MM.1S (cell line): ENCODE measurements around the gene MTHFD1.

Experiments
- DNase-seq: peaks from one replicate; pipeline ENCODE4 v3.0.0-alpha.2; 2015
- H2AFZ ChIP-seq: fragments of 300-600 bp; sonication (generic); 2 replicates; pipeline ENCODE4 v1.6.0; 2016; ENCODE audit warnings: antibody characterized with exemption, low read length
- H3F3A ChIP-seq: fragments of 300-600 bp; sonication (generic); 2 replicates; pipeline ENCODE4 v1.6.1; 2016; ENCODE audit warnings: mild to moderate bottlenecking, antibody characterized with exemption, low read length, moderate library complexity, mixed read lengths; ENCODE audit not compliant: insufficient read depth
- H3K27ac ChIP-seq: fragments of 300-600 bp; sonication (generic); 2 replicates; pipeline ENCODE4 v1.5.1; 2016; ENCODE audit warnings: mild to moderate bottlenecking, low read length
- H3K27me3 ChIP-seq: fragments of 300-600 bp; sonication (generic); replicated peaks from 2 replicates; pipeline ENCODE4 v1.6.0; 2016; ENCODE audit warnings: low read length; ENCODE audit not compliant: insufficient read depth
- H3K36me3 ChIP-seq: fragments of 300-600 bp; sonication (generic); replicated peaks from 2 replicates; pipeline ENCODE4 v1.6.1; 2016; ENCODE audit warnings: mild to moderate bottlenecking, low read length, mixed read lengths; ENCODE audit not compliant: insufficient read depth
- H3K4me1 ChIP-seq: fragments of 300-600 bp; sonication (generic); 2 replicates; pipeline ENCODE4 v1.6.1; 2016; ENCODE audit warnings: low read length, mixed read lengths
- H3K4me2 ChIP-seq: fragments of 300-600 bp; sonication (generic); 2 replicates; pipeline ENCODE4 v1.6.0; 2016; ENCODE audit warnings: low read depth, low read length
- H3K4me3 ChIP-seq: fragments of 300-600 bp; sonication (generic); 2 replicates; pipeline ENCODE4 v1.5.1; 2016; ENCODE audit warnings: low read length, mixed read lengths
- H3K79me2 ChIP-seq: fragments of 300-600 bp; sonication (generic); 2 replicates; pipeline ENCODE4 v1.6.1; 2016; ENCODE audit warnings: mixed run types, low read length, mixed read lengths
- H3K9ac ChIP-seq: fragments of 300-600 bp; sonication (generic); 2 replicates; pipeline ENCODE4 v1.6.1; 2016; ENCODE audit warnings: low read length, mixed read lengths
- H3K9me2 ChIP-seq: fragments of 300-600 bp; sonication (generic); replicated peaks from 2 replicates; pipeline ENCODE4 v1.6.1; 2016; ENCODE audit warnings: mild to moderate bottlenecking, low read length, mixed read lengths; ENCODE audit not compliant: insufficient read depth
- H3K9me3 ChIP-seq: fragments of 300-600 bp; sonication (generic); replicated peaks from 2 replicates; pipeline ENCODE4 v1.6.1; 2016; ENCODE audit warnings: mild to moderate bottlenecking, low read length, mixed read lengths; ENCODE audit not compliant: insufficient read depth
- H4K20me1 ChIP-seq: fragments of 300-600 bp; sonication (generic); 2 replicates; pipeline ENCODE4 v1.6.1; 2016; ENCODE audit warnings: mild to moderate bottlenecking, low read length, moderate library complexity, mixed read lengths; ENCODE audit not compliant: insufficient read depth
- EZH2 ChIP-seq: fragments of 300-600 bp; sonication (generic); optimal IDR thresholded peaks from 2 replicates; pipeline ENCODE3; 2017; ENCODE audit warnings: low read depth, mild to moderate bottlenecking, antibody characterized with exemption, low read length, mixed read lengths
- EZH2phosphoT487 ChIP-seq: fragments of 300-600 bp; sonication (generic); IDR thresholded peaks from 2 replicates; pipeline ENCODE4 v1.6.1; 2018; ENCODE audit warnings: antibody characterized with exemption, low read length
- TF ChIP-seq, protein P1 (sequence below): fragments of 300-600 bp; sonication (generic); IDR thresholded peaks from 2 replicates; pipeline ENCODE4 v1.5.1; 2016; ENCODE audit warnings: antibody characterized with exemption, low read length, mixed read lengths

MTHFD1 gene

DNA sequence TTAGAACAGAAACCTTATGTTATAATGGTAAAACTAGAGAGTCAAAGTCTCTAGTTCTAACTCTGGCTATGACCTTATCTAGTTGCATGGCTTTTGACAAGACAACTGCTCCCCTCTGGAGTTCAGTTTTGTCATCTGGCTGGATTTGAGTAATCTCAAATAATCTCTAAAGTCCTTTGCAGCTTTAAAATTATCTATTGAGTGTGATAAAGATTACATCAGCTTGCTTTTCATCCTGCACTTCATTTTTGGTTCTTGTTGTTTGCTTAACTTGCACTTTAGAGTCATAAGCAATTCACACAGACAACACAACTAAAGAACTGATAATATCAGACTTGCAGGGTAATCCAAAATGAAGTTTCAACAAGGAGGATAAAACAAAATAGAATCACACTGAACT, 79.4 kb downstream of the MTHFD1 start:
- H3K27me3 ChIP-seq: no peaks in the 10 kb centered on the region
- H3K79me2 ChIP-seq: no peaks in the 10 kb centered on the region
- peaks cover 8% of the 10 kb centered on the region; the same call in 1 of the 2 replicates for H3K4me1 ChIP-seq
- TF ChIP-seq EZH2phosphoT487: no peak
- TF ChIP-seq EZH2: no peak
- TF ChIP-seq, protein P1, sequence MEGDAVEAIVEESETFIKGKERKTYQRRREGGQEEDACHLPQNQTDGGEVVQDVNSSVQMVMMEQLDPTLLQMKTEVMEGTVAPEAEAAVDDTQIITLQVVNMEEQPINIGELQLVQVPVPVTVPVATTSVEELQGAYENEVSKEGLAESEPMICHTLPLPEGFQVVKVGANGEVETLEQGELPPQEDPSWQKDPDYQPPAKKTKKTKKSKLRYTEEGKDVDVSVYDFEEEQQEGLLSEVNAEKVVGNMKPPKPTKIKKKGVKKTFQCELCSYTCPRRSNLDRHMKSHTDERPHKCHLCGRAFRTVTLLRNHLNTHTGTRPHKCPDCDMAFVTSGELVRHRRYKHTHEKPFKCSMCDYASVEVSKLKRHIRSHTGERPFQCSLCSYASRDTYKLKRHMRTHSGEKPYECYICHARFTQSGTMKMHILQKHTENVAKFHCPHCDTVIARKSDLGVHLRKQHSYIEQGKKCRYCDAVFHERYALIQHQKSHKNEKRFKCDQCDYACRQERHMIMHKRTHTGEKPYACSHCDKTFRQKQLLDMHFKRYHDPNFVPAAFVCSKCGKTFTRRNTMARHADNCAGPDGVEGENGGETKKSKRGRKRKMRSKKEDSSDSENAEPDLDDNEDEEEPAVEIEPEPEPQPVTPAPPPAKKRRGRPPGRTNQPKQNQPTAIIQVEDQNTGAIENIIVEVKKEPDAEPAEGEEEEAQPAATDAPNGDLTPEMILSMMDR: no peak
- no peak overlapping the region for H3K4me2 ChIP-seq
- no peak overlapping the region for H3K4me3 ChIP-seq
- H3F3A ChIP-seq: peaks cover 14% of the 10 kb centered on the region
- H3K9ac ChIP-seq: no peak overlapping the region
- no peaks in the 10 kb centered on the region for H4K20me1 ChIP-seq
- H2AFZ ChIP-seq: no peak overlapping the region
- H3K27ac ChIP-seq: no peak overlapping the region
- no peak for DNase-seq
- no peaks in the 10 kb centered on the region for H3K36me3 ChIP-seq
- no peaks in the 10 kb centered on the region for H3K9me2 ChIP-seq
- no peaks in the 10 kb centered on the region for H3K9me3 ChIP-seq

DNA sequence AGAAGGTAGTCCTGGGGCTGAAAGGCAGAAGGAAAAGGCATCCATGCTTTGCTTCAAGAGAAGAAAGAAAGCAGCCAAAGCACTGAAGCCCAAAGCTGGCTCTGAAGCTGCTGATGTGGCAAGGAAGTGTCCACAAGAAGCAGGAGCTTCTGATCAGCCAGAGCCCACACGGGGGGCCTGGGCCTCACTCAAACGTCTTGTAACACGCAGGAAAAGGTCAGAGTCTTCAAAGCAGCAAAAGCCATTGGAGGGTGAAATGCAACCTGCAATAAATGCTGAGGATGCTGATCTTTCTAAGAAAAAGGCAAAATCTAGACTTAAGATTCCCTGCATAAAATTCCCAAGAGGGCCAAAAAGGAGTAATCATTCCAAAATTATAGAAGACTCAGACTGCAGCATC, 80.3 kb downstream of the MTHFD1 start:
- H3K4me3 ChIP-seq: no peak overlapping the region
- no peak overlapping the region for H3K9ac ChIP-seq
- H3K9me3 ChIP-seq: no peaks in the 10 kb centered on the region
- H3K9me2 ChIP-seq: no peaks in the 10 kb centered on the region
- H3K36me3 ChIP-seq: no peaks in the 10 kb centered on the region
- H3K79me2 ChIP-seq: no peaks in the 10 kb centered on the region
- H3K27me3 ChIP-seq: no peaks in the 10 kb centered on the region
- H3K27ac ChIP-seq: no peak overlapping the region
- DNase-seq: no peak
- no peak overlapping the region for H3K4me2 ChIP-seq
- no peak overlapping the region for H2AFZ ChIP-seq
- TF ChIP-seq EZH2phosphoT487: no peak
- no peak for TF ChIP-seq EZH2
- TF ChIP-seq, protein P1: no peak
- H3F3A ChIP-seq: peaks cover 14% of the 10 kb centered on the region
- H4K20me1 ChIP-seq: no peaks in the 10 kb centered on the region
- peaks cover 8% of the 10 kb centered on the region; the same call in 1 of the 2 replicates for H3K4me1 ChIP-seq

DNA sequence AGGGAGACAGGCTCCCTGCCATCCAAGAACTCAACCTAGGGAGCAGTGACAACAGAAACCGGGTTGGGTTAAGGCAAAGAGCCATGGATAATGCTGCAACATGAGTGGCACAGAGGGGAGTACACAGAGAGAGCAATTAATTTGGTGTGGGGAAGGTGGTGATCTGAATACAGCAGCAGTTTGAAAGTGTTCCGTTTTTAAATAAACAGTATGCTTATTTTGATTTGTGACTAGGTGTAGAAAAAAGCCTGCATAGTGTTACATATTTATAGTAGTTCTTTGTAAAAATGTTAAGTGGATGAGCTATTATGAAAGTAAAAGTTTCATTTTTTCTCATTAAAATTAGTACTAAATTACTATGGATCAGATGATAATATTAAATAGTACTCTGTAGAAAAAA, 85.9 kb downstream of the MTHFD1 start:
- H3K27me3 ChIP-seq: no peaks in the 10 kb centered on the region
- no peaks in the 10 kb centered on the region for H3K4me1 ChIP-seq
- H3K9me3 ChIP-seq: no peaks in the 10 kb centered on the region
- TF ChIP-seq EZH2: no peak
- no peak for TF ChIP-seq EZH2phosphoT487
- TF ChIP-seq, protein P1: no peak
- no peak overlapping the region for H2AFZ ChIP-seq
- no peaks in the 10 kb centered on the region for H3K79me2 ChIP-seq
- no peaks in the 10 kb centered on the region for H3F3A ChIP-seq
- H3K36me3 ChIP-seq: no peaks in the 10 kb centered on the region
- H4K20me1 ChIP-seq: no peaks in the 10 kb centered on the region
- H3K9ac ChIP-seq: no peak overlapping the region
- no peak overlapping the region for H3K4me2 ChIP-seq
- no peaks in the 10 kb centered on the region for H3K9me2 ChIP-seq
- H3K4me3 ChIP-seq: no peak overlapping the region
- H3K27ac ChIP-seq: no peak overlapping the region
- no peak for DNase-seq

DNA sequence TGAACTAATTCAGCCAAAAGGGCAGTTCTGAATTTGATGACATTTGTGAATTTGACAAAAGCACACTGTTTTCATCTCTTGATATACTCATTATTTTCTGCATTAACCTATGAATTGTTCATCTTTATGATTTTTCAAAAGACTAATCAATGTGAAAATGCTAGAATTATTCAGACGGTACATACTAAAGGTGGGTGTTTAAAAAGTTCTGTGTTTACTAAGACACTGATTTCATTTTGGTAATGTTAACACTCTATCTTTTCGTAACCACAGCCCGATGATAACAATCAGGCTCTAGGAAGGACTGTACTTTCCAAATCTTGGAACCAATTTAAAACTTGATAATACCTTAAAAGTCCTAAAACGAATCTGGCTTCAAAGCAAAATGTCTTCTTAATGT, 86.5 kb downstream of the MTHFD1 start:
- Histone ChIP-seq H3K9me2 (no peaks in the 10 kb centered on the region), H3K4me2 (no peak overlapping the region), H3K9me3 (no peaks in the 10 kb centered on the region), H3K27ac (no peak overlapping the region), H2AFZ (no peak overlapping the region), H3K4me1 (no peaks in the 10 kb centered on the region), H3K79me2 (no peaks in the 10 kb centered on the region), H3F3A (no peaks in the 10 kb centered on the region), H3K36me3 (no peaks in the 10 kb centered on the region), H3K9ac (no peak overlapping the region), H3K27me3 (no peaks in the 10 kb centered on the region), H4K20me1 (no peaks in the 10 kb centered on the region), H3K4me3 (no peak overlapping the region)
- DNase-seq: no peak
- TF ChIP-seq EZH2 (no peak), EZH2phosphoT487 (no peak)
- TF ChIP-seq, protein P1: no peak
